LNCaP clone FGC (cell line): ENCODE results near the gene LUZP1.

Experiments
- DNase-seq: peaks from one replicate; pipeline ENCODE4 v3.0.0-alpha.2; 2011; ENCODE audit warnings: low read depth
- H3K4me3 ChIP-seq: 2 replicates; pipeline ENCODE4 v1.5.1; 2011; ENCODE audit warnings: mild to moderate bottlenecking, low read depth, low read length, control low read depth
- CTCF ChIP-seq: IDR thresholded peaks from 2 replicates; pipeline ENCODE4 v1.5.1; 2012; ENCODE audit warnings: mild to moderate bottlenecking; ENCODE audit not compliant: control insufficient read depth, insufficient read depth; ENCODE audit errors: extremely low read depth

Gene LUZP1

GRCh38 chr1:23111600-23112535 is 56.8 kb downstream of the LUZP1 start:
- DNase-seq: no peak
- H3K4me3 ChIP-seq: no peak overlapping the region
- no peak for TF ChIP-seq CTCF

- H3K4me3 ChIP-seq: no peak overlapping the region
- no peak for DNase-seq
- TF ChIP-seq CTCF: no peak
Measured at GRCh38 chr1:23110391-23110790, 58.3 kb downstream of the LUZP1 start.

- H3K4me3 ChIP-seq: no peak overlapping the region
- no peak for TF ChIP-seq CTCF
- DNase-seq: no peak
Measured at GRCh38 chr1:23108918-23109533, 59.6 kb downstream of the LUZP1 start.

- no peak for TF ChIP-seq CTCF
- H3K4me3 ChIP-seq: no peak overlapping the region
- no peak for DNase-seq
Measured at GRCh38 chr1:23103001-23103889, 65.4 kb downstream of the LUZP1 start.

GRCh38 chr1:23102289-23102688 is 66.4 kb downstream of the LUZP1 start:
- no peak overlapping the region for H3K4me3 ChIP-seq
- DNase-seq: no peak
- TF ChIP-seq CTCF: no peak

GRCh38 chr1:23101887-23102286 is 66.8 kb downstream of the LUZP1 start:
- H3K4me3 ChIP-seq: no peak overlapping the region
- DNase-seq: no peak
- no peak for TF ChIP-seq CTCF
